Activated naive CD8-positive, alpha-beta T cell treated with anti-CD3 and anti-CD28 coated beads for 36 hours (primary cell): ENCODE results near the gene SLC26A1. TPM values are rescaled to one million over a fixed set of nuclear protein-coding genes. Genes with fewer than 3 reads are reported as not detected.
"Not testable (repeated sequence)": the region's sequence is repeated elsewhere in the genome, so short reads cannot be mapped to it uniquely, and the experiment has no call there.

Experiments
- DNase-seq: peaks from one replicate; pipeline ENCODE4 v3.0.0; 2021
- H3K27ac Mint-ChIP-seq: one replicate; pipeline ENCODE4 v1.8.0; 2022; ENCODE audit warnings: mild to moderate bottlenecking, moderate library complexity, mixed read lengths
- H3K27me3 Mint-ChIP-seq: one replicate; pipeline ENCODE4 v1.8.0; 2022; ENCODE audit warnings: mild to moderate bottlenecking, mixed read lengths
- H3K36me3 Mint-ChIP-seq: one replicate; pipeline ENCODE4 v1.8.0; 2021; ENCODE audit warnings: mild to moderate bottlenecking, mixed read lengths
- H3K4me1 Mint-ChIP-seq: one replicate; pipeline ENCODE4 v1.8.0; 2021; ENCODE audit warnings: mixed read lengths
- H3K4me3 Mint-ChIP-seq: one replicate; pipeline ENCODE4 v1.8.0; 2022; ENCODE audit warnings: mild to moderate bottlenecking, moderate library complexity, mixed read lengths
- H3K9me3 Mint-ChIP-seq: one replicate; pipeline ENCODE4 v1.8.0; 2022; ENCODE audit warnings: mixed read lengths
- total RNA-seq, 2 experiments: library from RNA; stranded (reverse); gene quantifications; one replicate each; pipeline ENCODE4 v1.2.3, GENCODE V29; 2021

SLC26A1 gene
- total RNA-seq, 2 experiments from 2014 or later, result 0.20 to 0.21 TPM

DNA sequence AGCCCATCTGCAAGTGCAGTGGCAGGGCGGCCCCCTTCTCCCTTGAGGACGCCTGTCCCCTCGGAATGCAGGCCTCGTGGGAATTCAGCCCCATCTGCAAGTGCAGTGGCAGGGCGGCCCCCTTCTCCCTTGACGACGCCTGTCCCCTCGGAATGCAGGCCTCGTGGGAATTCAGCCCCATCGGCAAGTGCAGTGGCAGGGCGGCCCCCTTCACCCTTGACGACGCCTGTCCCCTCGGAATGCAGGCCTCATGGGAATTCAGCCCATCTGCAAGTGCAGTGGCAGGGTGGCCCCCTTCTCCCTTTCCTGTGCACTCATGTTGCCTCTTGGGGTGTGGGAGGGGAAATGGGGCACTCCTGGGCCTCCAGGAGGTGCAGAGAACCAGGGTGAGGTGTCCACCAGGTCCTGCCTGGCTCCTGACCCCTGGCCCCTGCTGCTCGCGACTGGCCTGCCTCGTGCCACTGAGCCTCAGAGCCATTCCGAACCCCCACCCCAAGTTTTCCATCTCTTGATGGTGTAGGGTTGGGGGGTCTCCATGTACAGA lies 6.8 kb upstream of the SLC26A1 start:
- Mint-ChIP-seq H3K4me1 (peaks cover 2% of the 10 kb centered on the region), H3K36me3 (no peaks in the 10 kb centered on the region), H3K27me3 (peaks cover 43% of the 10 kb centered on the region), H3K27ac (no peak overlapping the region), H3K4me3 (no peak overlapping the region), H3K9me3 (no peaks in the 10 kb centered on the region)
- no peak for DNase-seq

DNA sequence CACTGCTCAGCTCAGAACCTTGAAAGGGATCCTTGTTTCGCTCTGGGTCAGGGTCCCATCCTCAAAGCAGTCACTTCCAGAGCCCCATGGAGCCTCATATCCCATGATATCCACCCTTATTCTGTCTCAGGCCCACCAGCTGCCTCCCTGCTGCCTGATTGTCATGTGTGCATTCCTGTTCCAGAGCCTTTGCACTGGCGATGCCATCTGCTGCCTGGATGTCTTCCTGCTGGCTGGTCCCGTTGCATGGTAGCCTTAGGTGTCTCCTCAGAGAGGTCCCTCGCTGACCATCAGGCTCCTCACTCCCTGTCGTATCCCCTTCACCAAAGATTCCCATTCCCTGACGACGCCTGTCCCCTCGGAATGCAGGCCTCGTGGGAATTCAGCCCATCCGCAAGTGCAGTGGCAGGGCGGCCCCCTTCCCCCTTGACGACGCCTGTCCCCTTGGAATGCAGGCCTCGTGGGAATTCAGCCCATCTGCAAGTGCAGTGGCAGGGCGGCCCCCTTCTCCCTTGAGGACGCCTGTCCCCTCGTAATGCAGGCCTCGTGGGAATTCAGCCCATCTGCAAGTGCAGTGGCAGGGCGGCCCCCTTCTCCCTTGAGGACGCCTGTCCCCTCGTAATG lies 6.1 kb upstream of the SLC26A1 start:
- DNase-seq, H3K4me1 Mint-ChIP-seq, H3K27ac Mint-ChIP-seq, H3K4me3 Mint-ChIP-seq, H3K9me3 Mint-ChIP-seq, H3K36me3 Mint-ChIP-seq: not testable (repeated sequence)
- peaks cover 43% of the 10 kb centered on the region for H3K27me3 Mint-ChIP-seq

DNA sequence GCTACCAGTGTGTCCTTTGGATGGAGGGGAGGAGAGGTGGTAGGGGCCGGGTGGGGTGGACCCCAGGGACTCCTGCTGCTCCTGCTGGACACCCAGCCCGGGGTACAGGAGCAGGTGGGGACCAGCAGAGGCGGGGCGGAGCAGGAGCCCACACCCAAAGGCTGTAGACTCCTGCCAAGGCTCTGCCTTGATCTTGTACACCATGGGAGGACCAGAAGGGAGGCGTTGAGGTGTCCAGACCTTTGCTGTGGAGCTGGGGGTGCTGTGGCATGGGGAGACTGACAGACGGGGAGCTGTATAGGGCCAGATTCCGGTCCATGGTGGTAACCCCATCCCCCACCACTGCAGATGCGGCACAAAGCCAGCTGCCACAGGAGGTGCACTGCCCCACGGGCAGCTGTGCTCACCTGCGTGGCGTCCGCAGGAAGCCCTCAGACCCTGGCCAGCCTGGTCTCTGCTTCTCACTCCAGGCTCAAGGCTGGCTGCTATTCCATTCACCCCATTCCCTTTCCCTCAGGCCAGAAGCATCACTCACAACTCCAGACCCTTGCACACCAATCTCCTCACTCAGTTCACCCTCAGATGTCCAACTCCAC lies 5.0 kb upstream of the SLC26A1 start:
- Mint-ChIP-seq H3K27me3 (peaks cover 37% of the 10 kb centered on the region), H3K27ac (no peak overlapping the region), H3K4me3 (no peak overlapping the region), H3K9me3 (no peaks in the 10 kb centered on the region), H3K36me3 (no peaks in the 10 kb centered on the region), H3K4me1 (peaks cover 2% of the 10 kb centered on the region)
- no peak for DNase-seq

DNA sequence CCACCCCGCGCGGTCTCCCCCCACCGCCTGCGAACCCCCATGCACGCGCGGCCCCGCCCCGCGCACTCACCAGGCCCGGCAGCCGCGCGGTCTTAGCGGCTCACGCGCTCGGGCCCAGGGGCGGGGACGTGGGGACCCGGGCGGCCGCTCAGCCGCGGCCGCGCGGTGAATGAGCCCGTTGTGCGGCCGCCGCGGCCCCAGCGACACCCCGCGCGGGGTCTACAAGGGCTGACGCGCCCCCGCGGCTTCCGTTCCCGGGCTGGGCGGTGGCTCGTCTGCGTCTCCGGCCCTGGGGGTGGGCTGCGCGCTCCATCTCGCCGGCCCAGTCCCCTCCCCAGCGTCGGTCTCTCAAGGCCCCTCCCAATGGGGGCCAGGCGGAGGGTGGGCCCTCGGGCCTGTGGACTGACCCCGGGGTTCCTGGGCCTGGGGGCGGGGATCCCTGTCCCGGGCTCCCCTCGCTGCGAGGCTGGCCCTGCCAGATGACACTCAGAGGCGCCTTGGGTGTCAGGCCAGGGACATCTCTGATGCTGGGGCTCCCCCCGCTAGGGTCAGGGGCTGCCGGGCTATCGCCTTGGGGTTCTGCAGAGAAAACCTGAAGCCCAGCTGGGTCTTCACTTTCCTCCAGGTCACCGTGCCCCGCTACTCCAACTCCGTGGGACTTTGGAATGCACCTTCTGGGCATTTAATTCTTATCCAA lies 4.3 kb upstream of the SLC26A1 start:
- Mint-ChIP-seq H3K4me1 (peaks cover 2% of the 10 kb centered on the region), H3K27ac (no peak overlapping the region), H3K9me3 (no peaks in the 10 kb centered on the region), H3K4me3 (no peak overlapping the region), H3K36me3 (no peaks in the 10 kb centered on the region), H3K27me3 (peaks cover 37% of the 10 kb centered on the region)
- no peak for DNase-seq

DNA sequence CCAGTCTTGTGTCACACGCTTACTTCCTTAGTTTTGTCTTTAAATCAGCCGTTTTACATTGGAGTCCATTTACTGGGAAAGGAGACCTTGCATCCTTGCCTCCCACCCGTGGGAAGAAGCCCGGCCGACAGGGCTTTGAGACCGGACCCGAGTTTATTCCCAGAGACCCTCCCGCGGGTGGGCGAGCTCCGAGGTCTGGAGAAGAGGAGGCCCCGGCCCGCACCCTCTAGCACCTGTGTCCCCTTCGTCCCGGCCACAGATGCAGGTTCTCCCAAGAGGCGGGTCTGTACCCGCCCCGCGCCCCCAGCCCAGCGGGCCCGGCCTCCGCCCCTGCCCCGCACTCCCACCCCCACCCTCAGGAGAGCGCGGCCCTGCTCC lies 3.8 kb upstream of the SLC26A1 start:
- H3K4me3 Mint-ChIP-seq, result no peak overlapping the region
- peaks cover 34% of the 10 kb centered on the region for H3K27me3 Mint-ChIP-seq
- H3K9me3 Mint-ChIP-seq, result no peaks in the 10 kb centered on the region
- H3K27ac Mint-ChIP-seq, result no peak overlapping the region
- no peak for DNase-seq
- H3K36me3 Mint-ChIP-seq, result no peaks in the 10 kb centered on the region
- peaks cover 2% of the 10 kb centered on the region for H3K4me1 Mint-ChIP-seq

DNA sequence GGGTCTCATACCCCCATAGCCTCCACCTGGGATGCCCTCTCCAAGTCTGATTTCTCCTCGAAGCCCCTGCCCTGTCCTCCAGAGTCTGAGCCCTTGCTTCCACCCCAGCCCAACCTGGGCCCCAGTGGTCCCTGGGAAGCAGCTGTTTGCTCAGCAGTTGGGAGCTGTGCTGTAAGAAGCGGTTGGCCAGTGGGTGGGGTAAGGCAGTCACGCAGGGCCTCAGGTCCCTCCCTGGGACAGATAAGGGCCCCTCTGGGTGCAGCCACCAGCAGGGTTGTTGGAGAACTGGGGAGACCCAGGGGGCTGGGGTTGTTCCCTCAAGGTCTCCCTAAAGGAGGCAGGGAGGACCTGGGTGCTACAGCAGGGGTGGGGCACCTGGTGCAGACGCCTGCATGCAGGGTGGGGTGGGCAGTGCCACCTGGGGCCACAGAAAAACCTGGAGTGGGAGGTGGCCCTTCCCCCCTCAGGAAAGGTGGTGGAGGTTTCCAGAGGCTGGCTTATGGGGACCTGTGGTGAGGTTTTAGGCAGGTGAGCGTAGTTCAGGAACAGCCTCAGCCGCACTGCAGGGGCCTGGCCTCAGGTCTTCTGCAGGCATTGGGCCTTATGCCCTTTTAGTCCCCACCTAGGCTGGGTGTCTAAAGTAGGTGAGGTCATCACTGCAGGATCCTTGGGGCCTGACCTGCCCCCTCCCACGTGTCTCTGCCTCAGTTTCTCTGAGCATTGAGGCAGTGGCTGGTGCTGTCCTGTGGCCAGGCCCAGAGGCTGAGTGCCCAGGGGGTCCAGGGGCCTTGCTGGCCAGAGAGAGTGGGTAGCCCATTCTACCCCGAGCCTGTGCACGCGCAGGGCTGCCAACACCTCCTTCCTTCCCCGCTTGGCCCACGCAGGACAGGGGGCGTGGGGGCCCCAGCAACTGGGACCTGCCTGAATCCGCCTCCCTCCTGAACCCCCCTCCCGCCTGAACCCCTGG lies 3.1 kb upstream of the SLC26A1 start:
- peaks cover 30% of the 10 kb centered on the region for H3K27me3 Mint-ChIP-seq
- DNase-seq, result no peak
- no peak overlapping the region for H3K27ac Mint-ChIP-seq
- no peaks in the 10 kb centered on the region for H3K9me3 Mint-ChIP-seq
- no peaks in the 10 kb centered on the region for H3K36me3 Mint-ChIP-seq
- no peak overlapping the region for H3K4me3 Mint-ChIP-seq
- peaks cover 2% of the 10 kb centered on the region for H3K4me1 Mint-ChIP-seq

DNA sequence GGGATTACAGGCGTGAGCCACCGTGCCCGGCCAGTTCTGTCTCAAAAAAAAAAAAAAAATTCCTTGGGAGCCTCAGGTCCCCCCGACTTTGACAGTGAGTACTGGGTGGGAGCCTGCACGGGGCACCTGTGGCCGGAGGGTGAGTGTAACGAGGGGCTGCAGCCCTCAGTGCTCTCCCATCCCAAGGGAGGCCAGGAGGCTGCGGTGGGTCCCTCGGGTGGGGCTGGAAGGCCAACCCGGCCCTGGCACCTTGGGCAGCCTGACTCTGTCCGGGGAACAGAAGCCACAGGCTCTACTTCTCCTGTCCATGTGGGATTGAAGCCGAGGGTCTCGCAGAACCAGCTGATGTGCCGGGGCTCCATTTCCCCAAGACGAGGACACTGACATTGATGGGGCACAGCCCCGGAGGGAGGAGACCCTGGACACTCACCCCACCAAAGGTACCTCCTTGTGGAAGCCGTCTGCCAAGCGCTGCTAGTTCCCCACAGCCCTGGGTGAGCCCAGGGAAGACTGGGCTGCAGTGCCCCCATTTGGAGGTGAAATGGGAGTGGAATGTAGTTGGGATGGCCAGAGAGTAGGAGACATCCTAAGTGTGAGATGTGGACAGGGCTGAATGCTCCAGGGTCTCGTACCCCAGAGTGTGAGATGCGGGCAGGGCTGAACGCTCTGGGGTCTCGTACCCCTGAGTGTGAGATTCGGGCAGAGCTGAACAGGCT lies 2.3 kb upstream of the SLC26A1 start:
- no peak for DNase-seq
- no peak overlapping the region for H3K27ac Mint-ChIP-seq
- peaks cover 22% of the 10 kb centered on the region for H3K27me3 Mint-ChIP-seq
- H3K9me3 Mint-ChIP-seq, result no peaks in the 10 kb centered on the region
- H3K4me1 Mint-ChIP-seq, result peaks cover 2% of the 10 kb centered on the region
- H3K4me3 Mint-ChIP-seq, result no peak overlapping the region
- H3K36me3 Mint-ChIP-seq, result no peaks in the 10 kb centered on the region

DNA sequence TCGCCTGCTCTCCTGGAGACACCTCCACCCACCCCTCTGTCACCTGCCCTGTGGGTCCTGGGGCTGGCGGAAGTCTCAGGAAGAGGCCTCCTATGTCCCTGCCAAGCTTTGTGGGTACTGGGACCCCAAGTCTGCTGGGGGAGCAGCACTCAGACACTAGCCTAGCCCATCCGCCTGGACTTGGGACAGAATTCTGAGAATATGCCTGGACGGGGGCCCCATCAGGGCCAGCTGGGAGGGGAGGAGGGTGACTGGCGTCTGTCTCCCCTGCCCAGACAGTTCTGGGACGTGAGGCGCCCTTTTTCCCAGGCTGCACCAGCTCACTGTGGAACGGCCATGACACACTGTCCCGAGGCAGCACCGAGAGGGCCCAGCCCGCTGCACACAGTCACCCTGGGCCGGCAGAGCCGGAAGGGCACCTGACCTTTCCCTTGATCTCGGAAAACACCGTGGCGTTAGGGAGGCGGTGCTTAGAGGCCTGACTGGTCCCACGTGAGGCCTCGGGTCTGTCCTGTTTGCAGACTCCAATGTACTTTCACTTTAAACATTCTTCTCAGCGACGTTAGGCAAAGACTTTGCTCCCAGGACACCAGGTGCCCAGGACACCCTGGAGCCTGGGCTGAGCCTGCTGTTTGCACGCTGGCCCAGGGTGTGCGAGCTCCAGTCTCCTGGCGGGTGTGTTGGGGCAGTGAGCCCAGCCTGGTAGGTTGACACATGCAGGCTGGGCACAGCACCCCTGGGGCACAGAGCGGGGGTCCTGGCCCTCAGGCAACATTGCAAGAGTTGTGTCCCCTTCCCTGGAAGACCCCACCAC lies 700 bp downstream of the SLC26A1 start:
- Mint-ChIP-seq H3K9me3 (no peaks in the 10 kb centered on the region), H3K4me1 (no peaks in the 10 kb centered on the region), H3K4me3 (no peak overlapping the region), H3K27ac (no peak overlapping the region), H3K36me3 (no peaks in the 10 kb centered on the region), H3K27me3 (peaks cover 5% of the 10 kb centered on the region)
- no peak for DNase-seq

DNA sequence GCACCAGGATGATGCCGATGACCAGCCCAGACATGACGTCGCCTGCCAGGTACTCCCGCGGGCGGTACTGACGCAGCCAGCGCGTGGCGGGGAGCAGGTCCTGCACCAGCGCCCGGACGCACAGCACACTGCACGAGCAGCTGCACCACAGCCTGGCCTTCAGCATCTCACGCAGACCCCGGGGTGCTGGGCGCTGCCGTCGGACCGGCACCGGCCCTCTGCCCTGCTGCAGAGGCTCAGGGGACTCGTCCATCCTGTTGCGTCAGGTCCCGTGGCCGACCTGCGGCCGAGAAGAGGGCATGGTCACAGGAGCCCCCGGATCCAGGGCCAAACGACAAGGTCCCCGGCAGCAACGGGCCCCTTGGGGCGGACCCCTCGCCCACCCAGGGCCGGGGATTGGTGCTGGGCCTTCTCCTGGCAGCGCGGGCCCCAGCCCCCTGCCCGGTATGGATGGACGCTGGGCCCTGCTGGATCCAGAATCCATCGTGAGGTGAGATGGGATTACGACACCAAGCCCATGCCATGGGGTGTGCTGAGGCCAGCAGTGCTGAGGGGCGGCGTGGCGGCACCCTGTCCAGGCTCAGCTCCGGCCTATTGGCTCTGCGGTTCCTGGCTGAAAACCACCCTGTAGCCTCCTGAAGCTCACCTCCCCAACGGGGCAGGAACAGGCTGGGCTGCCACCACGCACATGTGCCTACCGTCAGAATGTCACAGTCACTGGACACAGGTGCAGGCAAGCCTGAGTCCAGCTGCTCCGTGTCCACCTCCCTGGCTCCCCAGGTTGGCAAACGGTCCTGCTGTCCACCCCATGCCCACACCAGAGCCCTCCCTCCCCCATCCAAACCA lies 1.5 kb downstream of the SLC26A1 start:
- Mint-ChIP-seq H3K4me1 (no peaks in the 10 kb centered on the region), H3K36me3 (no peaks in the 10 kb centered on the region), H3K27ac (no peak overlapping the region), H3K27me3 (peaks cover under 1% of the 10 kb centered on the region), H3K4me3 (no peak overlapping the region), H3K9me3 (no peaks in the 10 kb centered on the region)
- no peak for DNase-seq

DNA sequence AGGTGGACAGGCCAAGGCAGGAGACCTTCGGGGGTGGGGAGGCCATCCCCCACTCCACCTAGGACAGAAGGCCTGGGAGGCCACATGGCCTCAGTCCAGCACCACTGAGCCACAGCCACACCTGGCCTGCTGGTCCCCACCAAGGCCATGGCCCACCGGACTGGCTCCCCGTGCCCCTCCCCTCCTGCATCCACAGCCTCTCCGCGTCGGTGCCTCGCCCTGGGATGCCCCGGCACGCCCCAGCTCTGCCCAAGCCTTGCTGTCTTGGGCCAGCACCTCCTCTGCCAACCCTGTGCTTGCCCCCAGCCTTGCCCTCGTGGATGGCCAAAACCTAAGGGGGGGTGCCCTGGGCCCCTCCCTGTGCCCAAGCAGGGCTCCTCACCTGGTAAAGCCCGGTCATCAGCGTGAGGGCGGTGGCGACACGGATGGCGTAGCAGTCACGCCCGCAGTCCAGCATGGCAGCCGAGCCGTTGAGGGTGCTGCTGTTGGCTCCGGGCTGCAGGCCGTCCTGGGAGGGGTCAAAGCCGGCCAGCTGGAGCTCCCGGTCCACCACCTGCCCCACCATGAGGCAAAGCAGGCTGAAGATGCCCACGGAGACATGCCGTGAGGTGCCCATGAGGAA lies 2.3 kb downstream of the SLC26A1 start:
- H3K4me3 Mint-ChIP-seq, result no peak overlapping the region
- H3K27me3 Mint-ChIP-seq, result no peaks in the 10 kb centered on the region
- peaks cover 5% of the 10 kb centered on the region for H3K4me1 Mint-ChIP-seq
- no peaks in the 10 kb centered on the region for H3K9me3 Mint-ChIP-seq
- H3K27ac Mint-ChIP-seq, result no peak overlapping the region
- DNase-seq, result no peak
- H3K36me3 Mint-ChIP-seq, result no peaks in the 10 kb centered on the region

DNA sequence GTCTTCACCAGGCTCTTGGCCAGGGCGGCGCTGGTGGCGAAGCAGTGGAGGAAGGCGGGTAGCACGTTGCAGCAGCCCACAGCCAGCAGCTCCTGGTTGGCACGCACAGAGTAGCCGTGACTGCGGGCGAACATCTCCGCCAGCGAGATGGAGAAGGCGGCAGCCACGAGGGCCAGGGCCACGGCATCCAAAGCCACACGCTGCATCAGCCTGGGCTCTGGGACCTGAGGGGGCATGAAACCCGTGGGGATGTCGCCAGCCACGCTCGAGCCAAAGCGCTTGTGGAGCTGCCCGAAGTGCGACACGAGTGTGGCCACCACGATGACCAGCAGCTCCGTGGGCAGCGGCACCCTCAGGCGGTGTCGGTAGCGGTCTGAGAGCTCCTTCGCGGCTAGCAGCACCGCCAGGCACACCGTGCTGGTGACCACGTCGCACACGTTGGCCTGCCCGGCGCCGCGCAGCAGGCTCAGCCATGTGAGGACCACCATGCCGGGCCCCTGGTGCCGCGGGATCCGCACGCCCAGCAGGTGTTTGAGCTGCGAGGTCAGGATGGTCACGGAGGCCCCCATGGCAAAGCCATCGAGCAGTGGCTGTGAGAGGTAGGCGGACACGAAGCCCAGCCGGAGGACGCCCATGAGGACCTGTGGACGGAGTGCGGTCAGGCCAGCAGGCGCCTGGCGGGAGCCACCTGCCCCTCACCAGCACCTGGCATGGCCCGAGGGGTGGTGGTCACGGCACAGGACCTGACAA lies 3.3 kb downstream of the SLC26A1 start:
- no peak overlapping the region for H3K4me3 Mint-ChIP-seq
- H3K4me1 Mint-ChIP-seq, result peaks cover 11% of the 10 kb centered on the region
- no peaks in the 10 kb centered on the region for H3K36me3 Mint-ChIP-seq
- no peak for DNase-seq
- no peaks in the 10 kb centered on the region for H3K27me3 Mint-ChIP-seq
- H3K9me3 Mint-ChIP-seq, result no peaks in the 10 kb centered on the region
- no peak overlapping the region for H3K27ac Mint-ChIP-seq
